ENCODE data around the gene FAAP100.

FAAP100 gene

DNA sequence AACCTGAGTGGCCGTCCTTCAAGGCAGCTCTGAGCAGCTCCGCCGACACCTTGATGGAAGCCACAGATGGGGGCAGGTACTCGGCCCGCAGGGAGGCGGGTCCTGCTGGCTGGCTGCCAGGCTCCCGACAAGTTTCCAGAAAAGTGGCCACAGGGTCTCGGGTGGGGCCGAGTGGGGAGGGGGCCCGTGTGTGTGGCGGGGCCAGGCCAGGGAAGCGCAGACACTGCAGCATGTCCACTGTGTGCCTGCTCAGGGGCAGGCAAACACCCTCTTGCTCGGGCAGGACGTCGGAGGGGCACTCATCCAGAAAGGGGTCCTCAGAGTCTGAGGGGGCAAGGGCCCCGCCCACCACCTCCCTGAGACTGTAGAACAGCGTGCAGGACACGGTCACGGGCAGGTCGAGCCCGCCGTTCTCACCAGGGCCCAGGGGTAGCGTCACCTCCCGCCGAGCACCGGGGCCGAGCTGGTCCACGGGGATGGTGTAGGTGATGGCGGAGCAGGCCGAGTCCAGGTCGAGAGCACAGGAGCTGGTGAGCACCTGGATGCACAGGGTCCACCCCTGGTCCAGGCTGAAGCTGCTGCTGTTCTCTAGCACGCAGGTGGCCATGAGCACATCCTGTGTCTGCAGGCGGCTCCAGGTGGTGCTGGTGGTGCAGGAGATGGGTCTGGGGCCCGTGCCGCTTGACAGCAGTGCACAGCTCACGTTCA, 5.1 kb downstream of the FAAP100 start:
- H3K27ac ChIP-seq (ENCODE audit: low read depth, low read length): no peak overlapping the region
- H3K36me3 ChIP-seq (ENCODE audit: control insufficient read depth in 1 of 2, insufficient read depth in 2 of 2, low read length in 2 of 2): peaks cover 24 to 75% of the 10 kb centered on the region in 2 donors
- no peak overlapping the region for H3K4me3 ChIP-seq (ENCODE audit: low read depth in 1 of 2, low read length in 2 of 2)
- no peaks in the 10 kb centered on the region for H3K27me3 ChIP-seq (ENCODE audit: control insufficient read depth in 1 of 2, insufficient read depth in 2 of 2, low read length in 2 of 2)
- H3K9ac ChIP-seq (ENCODE audit: low read depth in 1 of 2, low read length in 2 of 2): no peak overlapping the region
- peaks cover 4 to 10% of the 10 kb centered on the region in 2 donors for H3K4me1 ChIP-seq (ENCODE audit: control insufficient read depth in 1 of 2, insufficient read depth in 2 of 2, low read length in 2 of 2)
- no peaks in the 10 kb centered on the region for H3K9me3 ChIP-seq (ENCODE audit: control insufficient read depth in 1 of 2, low read length in 2 of 2)

DNA sequence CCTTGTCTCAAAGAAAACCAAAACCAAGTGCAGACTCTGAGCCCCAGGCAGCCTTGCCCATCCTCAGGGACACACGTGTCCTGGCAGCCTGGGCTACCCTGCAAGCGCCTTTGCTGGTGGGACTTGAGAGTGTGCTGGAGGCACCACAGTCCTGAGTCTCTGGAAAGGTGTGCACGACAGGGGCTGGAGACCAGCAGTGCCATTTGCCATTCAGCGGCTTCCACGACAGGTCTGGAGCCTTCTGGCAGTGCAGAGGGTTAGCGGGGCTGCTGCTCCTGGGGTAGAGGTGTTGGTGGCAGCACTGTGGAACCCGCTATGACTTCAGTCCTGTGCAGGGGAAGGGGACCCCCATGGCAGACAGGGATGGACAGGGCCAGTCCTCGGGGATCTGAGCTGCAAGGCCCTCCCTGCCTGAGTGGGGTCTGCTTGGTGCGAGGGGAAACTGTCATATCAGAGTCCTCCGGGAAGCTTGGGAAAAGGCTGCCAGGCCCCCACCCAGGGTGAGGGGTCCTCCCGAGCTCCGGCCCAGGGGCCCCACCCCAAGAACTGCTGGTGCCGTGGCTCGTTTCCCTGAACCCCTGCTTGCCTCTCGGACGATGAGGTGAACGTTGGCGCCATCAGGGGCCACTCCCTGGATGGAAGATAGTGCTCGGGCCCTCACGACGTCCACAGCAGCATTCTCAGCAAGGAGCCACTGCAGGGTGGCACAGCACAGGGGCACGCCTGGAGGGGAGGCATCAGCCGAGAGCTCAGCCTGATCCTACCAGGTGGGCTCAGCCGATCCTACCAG, 6.8 kb downstream of the FAAP100 start:
- Histone ChIP-seq H3K27me3 (ENCODE audit: control insufficient read depth in 1 of 2, insufficient read depth in 2 of 2, low read length in 2 of 2) (no peaks in the 10 kb centered on the region), H3K4me3 (ENCODE audit: low read depth in 1 of 2, low read length in 2 of 2) (no peak overlapping the region), H3K9me3 (ENCODE audit: control insufficient read depth in 1 of 2, low read length in 2 of 2) (no peaks in the 10 kb centered on the region), H3K36me3 (ENCODE audit: control insufficient read depth in 1 of 2, insufficient read depth in 2 of 2, low read length in 2 of 2) (peaks cover 24 to 81% of the 10 kb centered on the region in 2 donors), H3K4me1 (ENCODE audit: control insufficient read depth in 1 of 2, insufficient read depth in 2 of 2, low read length in 2 of 2) (no peaks in the 10 kb centered on the region), H3K27ac (ENCODE audit: low read depth, low read length) (no peak overlapping the region), H3K9ac (ENCODE audit: low read depth in 1 of 2, low read length in 2 of 2) (no peak overlapping the region)

DNA sequence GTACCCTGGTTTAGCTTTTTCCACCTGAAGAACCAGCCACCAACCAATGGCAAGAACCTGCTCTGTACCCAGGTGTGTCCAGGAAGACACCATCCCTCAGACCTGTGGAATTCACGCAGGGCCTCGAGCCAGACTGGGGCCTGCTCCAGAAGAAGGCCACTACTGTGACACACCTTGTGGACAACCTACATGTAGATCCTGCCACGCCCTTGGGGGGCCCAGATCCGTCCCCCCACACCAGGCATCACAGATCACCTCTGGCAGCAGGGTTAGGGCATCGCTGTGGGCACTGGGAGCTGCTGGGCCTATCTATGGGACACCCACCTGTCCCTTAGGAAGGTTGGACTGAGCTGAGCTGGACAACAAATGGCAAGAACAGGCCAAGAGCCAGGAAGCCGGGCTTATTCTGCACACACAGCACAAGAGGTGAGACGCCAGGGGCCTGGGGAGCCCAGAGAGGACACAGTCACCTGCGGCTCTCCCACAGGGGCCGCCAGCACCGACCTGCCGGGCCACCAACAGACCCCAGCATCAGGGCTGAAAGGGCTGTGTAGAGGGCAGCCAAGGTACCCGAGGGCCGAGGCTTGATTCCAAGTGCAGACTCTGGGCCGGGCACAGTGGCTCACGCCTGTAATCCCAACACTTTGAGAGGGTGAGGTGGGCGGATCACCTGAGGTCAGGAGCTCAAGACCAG, 7.7 kb downstream of the FAAP100 start:
- H3K9me3 ChIP-seq (ENCODE audit: control insufficient read depth in 1 of 2, low read length in 2 of 2): no peaks in the 10 kb centered on the region
- no peak overlapping the region for H3K27ac ChIP-seq (ENCODE audit: low read depth, low read length)
- no peak overlapping the region for H3K4me3 ChIP-seq (ENCODE audit: low read depth in 1 of 2, low read length in 2 of 2)
- no peaks in the 10 kb centered on the region for H3K27me3 ChIP-seq (ENCODE audit: control insufficient read depth in 1 of 2, insufficient read depth in 2 of 2, low read length in 2 of 2)
- peaks cover 24 to 85% of the 10 kb centered on the region in 2 donors for H3K36me3 ChIP-seq (ENCODE audit: control insufficient read depth in 1 of 2, insufficient read depth in 2 of 2, low read length in 2 of 2)
- no peaks in the 10 kb centered on the region for H3K4me1 ChIP-seq (ENCODE audit: control insufficient read depth in 1 of 2, insufficient read depth in 2 of 2, low read length in 2 of 2)
- H3K9ac ChIP-seq (ENCODE audit: low read depth in 1 of 2, low read length in 2 of 2): no peak overlapping the region

DNA sequence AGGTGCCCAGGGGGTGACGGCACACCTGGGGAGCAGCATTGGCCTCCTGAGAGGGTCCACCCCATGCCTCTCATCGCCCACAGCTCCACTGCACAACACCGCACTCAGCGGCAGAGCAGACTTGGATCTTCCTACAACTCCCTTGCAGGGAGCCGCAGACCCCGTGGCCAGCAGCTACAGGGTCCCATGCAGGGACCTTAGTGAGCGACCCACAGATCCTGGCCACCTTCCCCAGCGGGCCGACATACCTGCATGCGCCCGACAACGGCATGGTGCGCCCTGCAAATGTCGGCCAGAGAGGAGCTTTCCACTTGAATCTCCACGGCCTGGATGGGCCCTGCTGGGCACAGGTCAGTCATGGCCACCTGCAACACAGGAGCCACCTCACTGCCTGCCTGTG, 8.4 kb downstream of the FAAP100 start:
- Histone ChIP-seq H3K9me3 (ENCODE audit: control insufficient read depth in 1 of 2, low read length in 2 of 2) (no peaks in the 10 kb centered on the region), H3K27me3 (ENCODE audit: control insufficient read depth in 1 of 2, insufficient read depth in 2 of 2, low read length in 2 of 2) (no peaks in the 10 kb centered on the region), H3K9ac (ENCODE audit: low read depth in 1 of 2, low read length in 2 of 2) (no peak overlapping the region), H3K36me3 (ENCODE audit: control insufficient read depth in 1 of 2, insufficient read depth in 2 of 2, low read length in 2 of 2) (peaks cover 24 to 80% of the 10 kb centered on the region in 2 donors), H3K27ac (ENCODE audit: low read depth, low read length) (no peak overlapping the region), H3K4me3 (ENCODE audit: low read depth in 1 of 2, low read length in 2 of 2) (no peak overlapping the region), H3K4me1 (ENCODE audit: control insufficient read depth in 1 of 2, insufficient read depth in 2 of 2, low read length in 2 of 2) (no peaks in the 10 kb centered on the region)

DNA sequence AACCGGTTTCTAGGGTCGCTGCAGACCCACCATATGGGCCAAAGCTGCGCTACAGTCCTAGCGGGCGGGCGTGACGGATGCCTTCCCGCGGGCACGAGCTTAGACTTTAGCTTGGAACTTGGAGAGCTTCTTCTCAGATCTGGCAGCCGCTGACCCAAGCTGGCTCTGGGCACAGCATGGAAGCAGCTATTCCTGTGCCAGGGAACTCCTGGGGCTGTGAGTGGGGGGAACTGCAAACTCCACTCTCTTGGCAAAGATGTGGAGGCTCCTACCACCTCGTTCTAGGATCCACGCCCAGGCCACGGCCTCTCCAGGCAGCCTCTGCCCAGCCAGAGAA, 8.8 kb downstream of the FAAP100 start:
- Histone ChIP-seq H3K36me3 (ENCODE audit: control insufficient read depth in 1 of 2, insufficient read depth in 2 of 2, low read length in 2 of 2) (peaks cover 24 to 79% of the 10 kb centered on the region in 2 donors), H3K9me3 (ENCODE audit: control insufficient read depth in 1 of 2, low read length in 2 of 2) (no peaks in the 10 kb centered on the region), H3K27me3 (ENCODE audit: control insufficient read depth in 1 of 2, insufficient read depth in 2 of 2, low read length in 2 of 2) (no peaks in the 10 kb centered on the region), H3K9ac (ENCODE audit: low read depth in 1 of 2, low read length in 2 of 2) (no peak overlapping the region), H3K4me3 (ENCODE audit: low read depth in 1 of 2, low read length in 2 of 2) (no peak overlapping the region), H3K4me1 (ENCODE audit: control insufficient read depth in 1 of 2, insufficient read depth in 2 of 2, low read length in 2 of 2) (no peaks in the 10 kb centered on the region), H3K27ac (ENCODE audit: low read depth, low read length) (no peak overlapping the region)

DNA sequence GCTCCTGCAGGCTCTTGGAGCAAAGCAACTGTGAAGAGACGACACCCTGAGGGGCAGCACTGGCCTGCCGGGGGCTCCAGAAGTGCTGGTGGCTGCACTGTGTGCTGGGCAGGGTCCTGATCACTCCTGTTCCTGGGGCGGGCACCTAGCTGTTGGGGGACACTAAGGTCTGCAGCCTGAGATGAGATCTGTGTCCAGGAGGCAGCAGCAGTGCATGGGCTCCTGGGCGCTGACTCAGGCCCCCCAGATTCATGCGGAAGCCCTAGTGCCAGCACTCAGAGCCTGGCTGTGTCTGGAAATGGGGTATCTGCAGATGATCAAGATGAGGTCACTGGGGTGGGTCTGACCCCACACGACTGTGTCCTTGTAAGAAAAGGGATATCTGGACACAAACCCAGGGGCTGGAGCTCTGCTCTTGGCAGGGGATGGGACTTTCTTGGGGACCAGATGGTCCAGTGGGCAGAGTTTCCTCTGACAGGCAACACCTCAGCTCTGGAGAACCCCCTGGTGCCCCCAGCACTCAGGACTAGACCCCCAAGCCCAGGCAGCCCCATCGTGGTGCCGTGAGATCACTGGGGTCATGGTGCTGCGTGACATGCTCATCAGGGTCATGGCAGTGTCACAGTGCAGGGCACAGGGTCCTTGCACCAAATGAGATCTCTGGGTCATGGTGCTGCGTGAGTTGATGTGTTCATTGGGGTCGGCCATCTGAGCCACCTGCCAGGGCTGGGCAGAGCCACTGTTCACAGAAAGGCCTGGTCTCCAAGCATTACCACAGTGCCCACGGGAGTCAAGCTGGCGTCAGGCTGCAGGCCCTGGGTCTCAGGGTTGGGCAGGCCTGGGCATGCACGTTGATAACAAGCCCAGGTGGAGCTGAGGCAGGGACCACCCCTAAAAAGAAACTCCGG, 9.5 kb downstream of the FAAP100 start:
- Histone ChIP-seq H3K36me3 (ENCODE audit: control insufficient read depth in 1 of 2, insufficient read depth in 2 of 2, low read length in 2 of 2) (peaks cover 24 to 73% of the 10 kb centered on the region in 2 donors), H3K4me3 (ENCODE audit: low read depth in 1 of 2, low read length in 2 of 2) (no peak overlapping the region)

DNA sequence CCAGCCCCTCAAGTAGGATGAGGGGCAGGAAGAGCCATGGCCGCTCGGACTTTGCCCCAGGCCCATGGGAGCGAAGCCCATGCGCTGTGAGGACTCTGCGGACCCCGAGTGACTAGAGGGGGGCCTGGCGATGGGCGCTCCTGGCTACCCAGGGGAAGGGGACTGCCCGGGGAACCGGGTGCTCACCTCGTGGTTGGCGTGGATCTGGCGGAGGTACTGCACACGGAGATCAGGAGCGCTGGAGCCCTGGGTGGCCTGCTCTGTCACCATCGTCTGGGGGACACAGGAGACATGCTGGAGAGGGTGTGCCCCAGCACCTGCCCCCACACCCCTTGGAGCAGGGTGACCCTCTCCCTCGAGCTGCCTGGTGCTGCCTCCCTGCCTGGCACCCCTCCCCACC, 11.0 kb downstream of the FAAP100 start:
- Histone ChIP-seq H3K4me1 (ENCODE audit: control insufficient read depth in 1 of 2, insufficient read depth in 2 of 2, low read length in 2 of 2) (peaks cover 4 to 7% of the 10 kb centered on the region in 2 donors), H3K4me3 (ENCODE audit: low read depth in 1 of 2, low read length in 2 of 2) (no peak overlapping the region), H3K27ac (ENCODE audit: low read depth, low read length) (no peak overlapping the region), H3K9me3 (ENCODE audit: control insufficient read depth in 1 of 2, low read length in 2 of 2) (no peaks in the 10 kb centered on the region), H3K27me3 (ENCODE audit: control insufficient read depth in 1 of 2, insufficient read depth in 2 of 2, low read length in 2 of 2) (peaks cover 2 to 16% of the 10 kb centered on the region in 2 donors), H3K9ac (ENCODE audit: low read depth in 1 of 2, low read length in 2 of 2) (no peak overlapping the region), H3K36me3 (ENCODE audit: control insufficient read depth in 1 of 2, insufficient read depth in 2 of 2, low read length in 2 of 2) (peaks cover 23 to 57% of the 10 kb centered on the region in 2 donors)

More for the DNA sequence above, 9.5 kb downstream of the FAAP100 start:
- peaks cover 0 to 2% of the 10 kb centered on the region in 2 donors for H3K4me1 ChIP-seq (ENCODE audit: control insufficient read depth in 1 of 2, insufficient read depth in 2 of 2, low read length in 2 of 2)
- H3K9ac ChIP-seq (ENCODE audit: low read depth in 1 of 2, low read length in 2 of 2): no peak overlapping the region
- no peak overlapping the region for H3K27ac ChIP-seq (ENCODE audit: low read depth, low read length)
- no peaks in the 10 kb centered on the region for H3K9me3 ChIP-seq (ENCODE audit: control insufficient read depth in 1 of 2, low read length in 2 of 2)
- H3K27me3 ChIP-seq (ENCODE audit: control insufficient read depth in 1 of 2, insufficient read depth in 2 of 2, low read length in 2 of 2): peaks cover 0 to 4% of the 10 kb centered on the region in 2 donors

DNA sequence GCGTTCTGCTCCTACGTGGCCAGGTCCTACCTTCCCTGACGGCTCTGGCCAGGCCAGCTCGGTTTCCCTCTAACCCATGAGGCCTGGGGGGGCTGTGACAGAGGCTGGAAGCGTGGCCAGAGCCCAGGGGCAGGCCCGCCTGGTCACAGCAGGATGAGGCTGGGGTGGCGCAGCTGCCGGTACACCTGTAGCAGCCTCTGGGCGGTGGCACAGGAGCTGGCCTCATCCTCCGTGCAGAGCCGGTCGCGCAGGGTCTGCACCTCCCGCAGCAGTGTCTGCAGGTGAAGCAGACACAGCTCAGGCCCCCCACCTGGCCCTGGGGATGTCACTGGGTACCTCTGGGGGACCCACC, 11.5 kb downstream of the FAAP100 start:
- Histone ChIP-seq H3K4me1 (ENCODE audit: control insufficient read depth in 1 of 2, insufficient read depth in 2 of 2, low read length in 2 of 2) (peaks cover 4 to 7% of the 10 kb centered on the region in 2 donors), H3K27me3 (ENCODE audit: control insufficient read depth in 1 of 2, insufficient read depth in 2 of 2, low read length in 2 of 2) (peaks cover 6 to 20% of the 10 kb centered on the region in 2 donors), H3K9me3 (ENCODE audit: control insufficient read depth in 1 of 2, low read length in 2 of 2) (no peaks in the 10 kb centered on the region), H3K36me3 (ENCODE audit: control insufficient read depth in 1 of 2, insufficient read depth in 2 of 2, low read length in 2 of 2) (peaks cover 19 to 53% of the 10 kb centered on the region in 2 donors), H3K9ac (ENCODE audit: low read depth in 1 of 2, low read length in 2 of 2) (no peak overlapping the region), H3K27ac (ENCODE audit: low read depth, low read length) (no peak overlapping the region), H3K4me3 (ENCODE audit: low read depth in 1 of 2, low read length in 2 of 2) (no peak overlapping the region)

DNA sequence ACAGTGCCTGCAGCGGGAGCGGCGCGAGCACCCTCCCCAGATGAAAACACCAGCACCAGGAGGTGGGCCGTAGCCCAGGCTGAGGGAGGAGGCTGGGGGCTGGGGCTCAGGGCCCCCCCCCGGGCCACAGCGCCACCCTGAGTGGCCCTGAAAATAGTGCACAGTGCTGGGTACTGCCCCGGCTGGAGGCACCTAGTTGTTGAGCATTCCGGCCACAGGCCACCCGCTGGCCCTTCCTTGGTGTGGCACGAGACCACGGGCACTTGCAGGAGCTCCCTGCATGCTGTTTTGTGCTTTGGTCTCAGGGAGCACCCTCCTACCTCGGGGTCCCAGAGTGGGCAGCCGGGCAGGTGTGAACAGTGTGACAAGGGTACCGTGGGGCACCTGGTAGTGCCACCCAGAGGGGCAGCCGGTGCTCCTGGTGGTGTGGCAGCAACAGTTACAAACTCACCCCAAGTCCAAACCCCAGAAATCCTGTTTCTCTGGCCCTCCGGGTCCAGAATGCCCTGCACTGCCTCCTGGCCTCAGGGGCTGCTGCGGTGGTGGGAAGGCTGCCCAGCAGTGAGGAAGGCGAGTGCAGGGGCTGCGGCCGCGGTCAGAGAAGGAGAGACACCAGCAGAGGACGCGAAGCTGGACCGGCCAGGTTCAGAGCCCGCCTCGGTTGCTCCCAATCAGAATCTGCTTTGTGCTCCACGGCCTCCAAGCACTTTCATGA, 12.0 kb downstream of the FAAP100 start:
- Histone ChIP-seq H3K4me3 (ENCODE audit: low read depth in 1 of 2, low read length in 2 of 2) (no peak overlapping the region), H3K4me1 (ENCODE audit: control insufficient read depth in 1 of 2, insufficient read depth in 2 of 2, low read length in 2 of 2) (peaks cover 4 to 7% of the 10 kb centered on the region in 2 donors), H3K9ac (ENCODE audit: low read depth in 1 of 2, low read length in 2 of 2) (no peak overlapping the region), H3K36me3 (ENCODE audit: control insufficient read depth in 1 of 2, insufficient read depth in 2 of 2, low read length in 2 of 2) (peaks cover 15 to 47% of the 10 kb centered on the region in 2 donors), H3K27ac (ENCODE audit: low read depth, low read length) (no peak overlapping the region), H3K27me3 (ENCODE audit: control insufficient read depth in 1 of 2, insufficient read depth in 2 of 2, low read length in 2 of 2) (peaks cover 6 to 20% of the 10 kb centered on the region in 2 donors), H3K9me3 (ENCODE audit: control insufficient read depth in 1 of 2, low read length in 2 of 2) (no peaks in the 10 kb centered on the region)

Data from duodenal mucosa (tissue), 2 donors.